Stimulated activated CD4-positive, alpha-beta T cell treated with anti-CD3 and anti-CD28 coated beads, Interleukin-1b, Interleukin-23, amount 100 ng/mL, for 24 hours (primary cell): ENCODE data around the gene PTMA.

Source experiments
- DNase-seq, 4 experiments: peaks; one replicate each; pipeline ENCODE4 v3.0.0-alpha.2; 2020; ENCODE audit warnings: low read depth in 4 of 4, low spot score in 1 of 4

The PTMA gene

GRCh38 chr2:231674587-231675338 lies 33.6 kb upstream of the PTMA start:
- peak in 3 of 4 experiments; percentile 30 to 40 (median 32) for DNase-seq

DNA sequence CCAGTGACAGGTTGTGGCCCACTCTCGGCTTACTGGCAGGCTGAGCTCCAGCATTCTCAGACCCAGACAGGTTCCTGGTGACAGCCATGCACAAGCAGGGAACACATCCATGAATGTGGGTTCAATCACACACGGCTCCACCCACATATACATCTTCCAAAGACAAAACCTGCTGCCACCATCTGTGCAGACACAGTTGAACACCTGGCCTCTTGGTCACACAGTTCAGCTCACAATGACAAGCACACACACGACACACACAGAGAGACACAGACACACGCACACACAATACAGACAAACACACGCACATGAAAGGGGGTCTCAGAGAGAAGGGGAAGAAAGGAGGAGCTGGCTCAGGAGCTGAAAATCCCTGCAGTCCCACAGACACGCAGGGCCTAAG lies 32.1 kb upstream of the PTMA start:
- no peak for DNase-seq

- peak; percentile 66 to 76 (median 70) for DNase-seq
Measured at GRCh38 chr2:231677632-231678104, 30.7 kb upstream of the PTMA start.

DNA sequence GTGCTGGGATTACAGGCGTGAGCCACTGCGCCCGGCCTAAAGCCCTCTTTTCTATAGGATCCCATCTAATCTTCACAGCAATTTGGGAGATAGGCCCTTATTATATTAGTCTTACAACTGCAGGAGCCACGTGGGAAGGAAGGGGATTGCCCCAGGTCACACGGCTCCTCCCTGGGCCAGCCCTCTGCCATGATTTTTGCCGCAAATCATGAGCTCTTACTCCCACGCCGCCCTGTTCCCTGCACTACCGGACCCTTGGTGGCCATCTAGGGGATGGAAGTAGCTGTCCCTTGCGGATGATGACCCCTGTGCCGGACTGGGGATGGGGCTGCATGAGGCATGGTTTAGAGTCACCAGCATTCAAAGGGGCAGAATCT lies 28.4 kb upstream of the PTMA start:
- DNase-seq = no peak

DNA sequence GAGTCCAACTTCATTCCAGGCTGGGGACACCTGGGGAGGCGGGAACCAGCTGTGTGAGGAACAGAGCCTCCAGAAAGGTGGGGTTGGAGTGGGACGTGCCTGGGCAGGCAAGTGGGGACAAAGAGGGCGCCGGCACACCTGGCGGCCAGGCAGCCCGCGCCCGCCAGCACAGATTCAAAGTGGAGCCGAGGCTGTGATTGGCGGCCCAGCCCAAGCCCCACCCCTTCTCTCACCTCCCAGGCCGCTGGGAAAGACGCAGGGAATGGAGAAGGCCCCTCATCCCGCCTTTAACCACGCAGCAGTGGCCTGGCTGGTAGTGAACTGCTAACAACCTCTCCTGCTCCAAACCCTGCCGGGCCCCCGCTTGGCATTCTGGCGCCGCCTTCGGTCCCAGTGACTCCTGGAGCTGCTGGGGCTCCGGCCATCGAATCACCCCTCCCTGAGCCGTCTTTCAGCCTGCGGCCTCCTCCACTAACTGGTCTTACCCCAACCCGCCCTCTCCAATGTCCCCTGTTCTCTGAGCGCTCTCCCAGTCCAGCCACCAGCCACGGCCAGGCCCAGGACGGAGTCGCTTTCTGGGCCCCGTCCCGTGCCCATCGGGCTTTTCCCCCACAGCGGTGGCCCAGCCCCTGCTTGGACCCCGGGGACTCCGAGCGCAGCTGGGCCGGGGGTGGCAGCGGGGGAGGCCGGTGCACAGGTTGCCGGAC lies 27.9 kb upstream of the PTMA start:
- no peak for DNase-seq

DNA sequence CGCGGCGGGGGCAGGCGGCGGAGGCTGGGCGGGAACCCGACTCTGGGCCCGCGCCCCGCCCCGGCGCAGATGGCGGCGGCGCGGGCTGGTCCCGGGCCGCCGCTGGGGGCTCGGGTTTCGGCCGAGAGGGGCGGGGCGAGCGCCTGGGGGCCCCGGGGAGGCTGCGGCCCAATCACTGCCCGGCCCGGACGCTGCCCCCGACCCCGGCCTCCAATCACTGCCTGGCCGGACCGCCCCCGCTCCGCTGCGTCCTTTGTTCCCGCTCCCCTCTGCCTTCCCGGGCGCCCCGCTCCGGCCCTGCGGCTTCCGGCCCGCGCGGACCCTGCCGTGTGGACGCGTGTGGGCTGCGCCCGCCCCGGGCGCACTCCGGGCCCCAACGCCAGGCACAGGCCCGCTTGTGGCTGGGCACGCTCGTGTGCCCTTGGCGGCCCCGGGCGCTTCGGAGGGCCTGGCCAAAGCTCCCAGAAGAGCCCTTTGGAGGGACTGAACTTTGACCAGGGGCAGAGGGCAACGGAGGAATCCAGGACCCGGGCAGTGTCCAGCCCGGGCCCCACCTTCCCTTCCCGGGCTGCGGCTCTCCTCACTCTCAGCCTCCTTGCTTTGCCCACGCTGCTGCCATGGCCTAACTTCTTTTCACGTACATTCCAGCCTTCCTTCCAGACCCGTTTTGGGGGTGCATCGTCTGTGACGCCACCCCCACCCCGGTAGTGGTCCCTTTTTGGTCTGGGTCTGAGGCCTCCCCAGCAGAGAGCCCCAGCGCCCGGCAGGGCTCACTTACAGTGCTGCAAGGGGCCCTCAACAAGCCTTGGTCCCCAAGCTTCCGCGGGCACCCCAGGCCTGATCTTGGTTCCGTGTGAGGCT lies 27.1 kb upstream of the PTMA start:
- no peak for DNase-seq

- DNase-seq = no peak
Measured at GRCh38 chr2:231682603-231683291, 25.6 kb upstream of the PTMA start.

DNA sequence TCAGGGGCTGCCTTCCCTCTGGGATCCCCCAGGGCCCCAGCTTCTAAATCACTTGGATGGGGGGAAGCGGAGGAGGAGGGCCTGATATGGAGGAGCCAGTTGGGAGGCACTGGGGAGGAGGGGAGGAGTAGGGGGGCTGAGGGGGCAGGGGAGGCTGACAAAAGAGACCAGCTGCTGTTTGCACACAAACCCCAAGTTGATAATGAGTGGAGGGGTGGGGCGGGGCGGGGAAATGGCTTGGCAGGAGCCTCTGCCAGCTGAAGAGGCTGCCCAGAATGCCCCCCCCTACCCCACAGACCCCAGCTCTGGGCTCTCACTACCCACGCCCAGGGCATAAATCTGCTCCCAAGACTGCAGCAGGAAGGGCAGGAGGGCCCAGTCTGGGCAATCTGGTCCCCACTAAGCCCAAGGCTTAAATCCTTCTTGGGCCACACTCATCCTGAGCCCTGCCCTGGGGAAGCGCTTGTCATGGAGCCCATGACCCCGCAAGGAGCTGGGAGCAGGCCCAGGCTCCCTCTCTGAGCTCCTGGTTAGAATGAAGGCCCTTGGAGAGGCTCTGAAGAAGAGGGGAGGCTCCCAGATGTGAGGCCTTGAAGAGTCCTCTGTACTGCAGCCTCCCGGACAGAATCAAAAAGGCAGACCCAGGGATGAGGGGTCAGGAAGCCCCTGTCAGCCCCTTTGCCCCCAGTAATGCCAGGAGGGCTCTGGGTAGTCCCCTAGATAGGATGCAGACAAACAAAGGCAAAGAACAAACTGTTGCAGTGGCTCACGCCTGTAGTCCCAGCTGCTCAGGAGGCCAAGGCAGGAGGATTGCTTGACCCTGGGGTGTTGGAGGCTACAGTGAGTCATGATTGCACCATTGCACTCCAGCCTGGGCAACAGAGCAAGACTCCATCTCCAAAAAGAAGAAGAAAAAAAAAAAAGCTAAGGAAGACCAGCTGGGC lies 24.8 kb upstream of the PTMA start:
- DNase-seq = no peak

GRCh38 chr2:231684314-231685223 lies 23.8 kb upstream of the PTMA start:
- DNase-seq = no peak

DNA sequence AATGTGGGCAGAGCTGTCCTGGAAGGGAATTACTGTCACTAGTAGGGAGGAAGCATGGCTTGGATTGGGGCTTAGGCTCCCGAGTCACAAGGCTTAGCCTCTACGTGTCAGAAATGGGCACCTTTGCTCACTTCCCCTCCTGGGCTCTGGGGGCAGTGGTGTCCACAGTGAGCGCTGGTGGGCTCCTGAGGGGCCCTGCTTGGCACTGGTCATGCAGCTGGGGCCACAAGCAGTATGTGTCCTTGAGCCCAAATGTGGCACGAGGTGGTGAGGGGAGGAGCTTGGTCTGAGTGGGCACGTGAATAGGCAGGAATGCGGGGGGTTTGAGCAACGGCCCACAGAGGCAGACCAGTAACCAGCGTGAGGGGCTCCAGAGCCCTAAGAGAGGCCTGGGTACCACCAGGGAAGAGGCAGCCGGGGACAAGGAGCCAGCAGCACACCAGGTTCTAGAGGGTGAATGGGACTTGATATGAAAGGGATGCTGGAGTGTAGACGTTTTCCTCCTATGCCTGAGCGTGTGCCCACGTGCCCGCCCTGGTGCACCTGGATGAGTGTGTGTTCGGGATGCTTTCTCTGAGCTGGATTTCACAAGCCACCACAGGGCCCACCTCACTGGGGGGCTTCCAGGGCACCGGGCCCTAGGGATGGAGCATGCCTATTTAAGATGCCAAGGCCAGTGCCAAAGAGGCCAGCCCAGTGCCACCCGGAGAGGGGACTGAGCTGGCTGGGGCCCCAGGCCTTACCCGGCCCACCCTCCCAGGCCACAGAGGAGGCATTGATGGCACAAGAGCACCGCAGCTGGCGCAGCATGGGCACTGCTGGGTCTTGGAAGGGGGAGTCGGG lies 22.8 kb upstream of the PTMA start:
- no peak for DNase-seq

DNA sequence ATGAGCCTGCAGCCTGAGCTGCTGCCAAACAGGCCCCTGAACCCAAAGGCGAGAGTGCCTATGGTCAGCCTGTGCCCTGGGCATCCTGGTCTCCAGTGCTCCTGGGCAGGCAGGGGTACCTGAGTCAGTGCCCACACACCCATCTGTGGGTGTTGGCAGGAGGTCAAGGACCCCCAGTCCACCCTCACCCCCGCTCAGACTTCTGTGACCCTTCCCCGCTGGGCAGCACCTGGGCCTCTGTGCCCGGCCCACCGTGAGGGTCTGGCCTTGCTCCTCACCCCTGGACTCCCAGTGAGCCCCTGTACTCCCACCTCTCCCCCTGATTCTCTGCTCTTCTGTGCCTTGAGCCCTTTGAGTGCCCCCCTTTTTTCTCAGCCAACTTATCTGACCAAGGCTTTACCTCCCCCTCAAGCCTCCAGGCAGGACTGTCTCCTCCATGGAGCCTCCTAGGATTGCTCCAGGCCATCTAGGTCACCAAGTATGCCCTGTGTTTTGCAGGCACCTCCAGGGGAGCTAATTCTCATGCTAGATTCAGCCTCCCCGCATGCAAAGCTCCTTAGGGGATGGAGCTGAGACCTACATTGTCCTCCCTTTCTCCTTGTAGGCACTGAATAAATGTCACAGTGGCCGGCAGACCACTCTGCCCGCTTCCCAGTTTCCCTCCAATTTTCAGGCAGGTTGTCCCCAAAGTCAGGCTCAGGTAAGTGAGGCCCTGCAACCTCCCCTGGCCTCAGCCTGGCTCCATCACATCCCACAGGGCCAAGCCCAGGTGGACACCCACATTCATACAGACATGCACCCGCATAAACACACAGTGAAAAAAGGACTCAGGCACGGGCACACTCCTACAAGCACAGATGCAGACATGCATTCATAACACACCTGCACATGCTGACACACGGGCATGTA lies 21.9 kb upstream of the PTMA start:
- DNase-seq = no peak

DNA sequence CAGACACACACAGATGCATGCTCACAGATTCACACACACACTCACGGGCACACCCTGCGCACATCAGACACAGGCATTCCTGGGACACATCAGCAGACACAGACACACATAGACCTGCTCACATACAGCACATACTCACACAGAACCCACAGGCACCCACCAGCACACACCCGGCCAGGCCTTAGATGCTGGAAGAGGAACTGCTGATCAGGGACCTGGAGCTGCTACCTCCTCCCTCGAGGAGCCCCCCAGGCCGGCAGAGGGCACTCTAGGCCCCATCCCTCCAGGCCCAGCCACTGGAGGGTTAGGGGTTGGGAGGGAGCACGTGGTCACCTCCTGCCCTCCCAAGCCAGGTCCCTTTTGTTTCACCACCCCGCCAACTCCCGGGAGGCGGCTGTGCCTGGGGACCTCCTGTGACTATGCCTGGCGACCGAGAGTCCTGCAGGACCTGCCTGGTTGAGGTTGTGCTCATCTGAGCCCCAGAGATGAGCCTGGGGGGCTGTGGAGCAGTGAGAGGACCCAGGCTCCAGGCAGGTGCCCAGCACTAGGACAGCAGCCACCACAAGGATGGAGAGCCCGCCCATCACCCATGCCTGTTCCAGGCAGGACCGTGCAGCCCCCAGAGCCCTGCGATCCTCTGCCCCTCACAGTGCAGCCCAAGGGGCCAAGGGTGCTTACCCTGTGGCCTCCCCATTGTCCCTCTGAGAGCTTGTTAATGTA lies 21.0 kb upstream of the PTMA start:
- peak in 3 of 4 experiments; percentile 45 to 60 (median 57) for DNase-seq

DNA sequence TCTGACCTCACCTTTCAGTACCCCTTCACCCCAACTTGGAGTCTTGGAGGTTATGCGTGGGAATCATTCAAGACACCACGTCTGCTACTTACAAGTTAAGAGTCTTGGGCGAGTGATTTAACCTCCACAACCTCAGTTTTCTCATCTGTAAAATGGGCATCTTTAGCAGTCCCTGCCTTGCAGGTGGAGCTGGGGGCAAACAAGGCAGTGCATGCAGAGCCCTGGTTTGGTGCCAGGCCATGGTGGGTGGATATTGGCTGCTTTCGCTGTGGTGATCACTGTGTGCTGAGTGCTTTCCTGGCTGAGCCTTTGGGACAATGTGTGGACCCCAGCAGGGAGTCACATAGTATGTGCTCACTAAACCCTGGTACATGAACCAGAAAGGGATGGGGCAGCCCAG lies 20.4 kb upstream of the PTMA start:
- DNase-seq = no peak

GRCh38 chr2:231688719-231689118 lies 19.6 kb upstream of the PTMA start:
- DNase-seq = no peak

DNA sequence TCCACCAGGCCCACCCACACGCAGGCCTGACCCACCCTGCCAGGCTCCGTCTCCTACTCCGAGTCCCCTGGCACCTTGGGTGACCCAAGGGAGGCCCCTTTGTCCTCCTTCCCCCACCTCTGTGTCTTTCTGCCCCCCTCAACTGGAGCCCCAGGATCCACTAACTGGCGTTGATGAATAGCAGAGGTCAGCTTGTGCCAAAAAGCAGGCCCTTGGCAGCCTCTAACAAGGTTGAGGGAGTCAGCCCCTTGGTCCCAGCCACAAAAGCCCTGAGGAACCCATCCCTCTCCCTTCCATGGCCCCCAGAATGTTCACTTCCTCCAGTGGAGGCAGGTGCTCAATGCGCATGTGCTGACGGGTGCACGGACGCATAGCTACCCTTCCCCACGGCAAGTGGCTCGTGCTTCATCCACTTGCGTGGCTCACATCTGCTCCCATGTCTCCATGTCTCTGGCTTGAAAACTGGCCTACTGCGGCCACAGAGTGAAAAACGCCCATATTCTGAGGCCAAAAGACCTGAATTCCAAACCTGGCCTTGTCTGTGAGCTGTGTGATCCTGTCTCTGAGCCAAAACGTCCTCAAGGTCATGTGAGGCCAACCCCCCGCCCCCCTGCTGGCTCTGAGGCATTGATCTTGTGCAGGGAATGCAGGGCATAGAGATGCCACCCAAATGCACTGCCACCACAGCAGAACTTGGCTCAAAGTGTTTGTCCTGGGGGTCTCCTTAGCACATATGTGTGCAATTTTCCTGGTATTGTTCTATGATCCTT lies 19.0 kb upstream of the PTMA start:
- no peak for DNase-seq
